ENCODE data around the gene PARVB. TPM values are rescaled to one million over a fixed set of nuclear protein-coding genes. Genes with fewer than 3 reads are reported as not detected.

PARVB gene
- total RNA-seq, 4 donors from 2014 or later: 33.5 to 73.5 (median 41.5) TPM

DNA sequence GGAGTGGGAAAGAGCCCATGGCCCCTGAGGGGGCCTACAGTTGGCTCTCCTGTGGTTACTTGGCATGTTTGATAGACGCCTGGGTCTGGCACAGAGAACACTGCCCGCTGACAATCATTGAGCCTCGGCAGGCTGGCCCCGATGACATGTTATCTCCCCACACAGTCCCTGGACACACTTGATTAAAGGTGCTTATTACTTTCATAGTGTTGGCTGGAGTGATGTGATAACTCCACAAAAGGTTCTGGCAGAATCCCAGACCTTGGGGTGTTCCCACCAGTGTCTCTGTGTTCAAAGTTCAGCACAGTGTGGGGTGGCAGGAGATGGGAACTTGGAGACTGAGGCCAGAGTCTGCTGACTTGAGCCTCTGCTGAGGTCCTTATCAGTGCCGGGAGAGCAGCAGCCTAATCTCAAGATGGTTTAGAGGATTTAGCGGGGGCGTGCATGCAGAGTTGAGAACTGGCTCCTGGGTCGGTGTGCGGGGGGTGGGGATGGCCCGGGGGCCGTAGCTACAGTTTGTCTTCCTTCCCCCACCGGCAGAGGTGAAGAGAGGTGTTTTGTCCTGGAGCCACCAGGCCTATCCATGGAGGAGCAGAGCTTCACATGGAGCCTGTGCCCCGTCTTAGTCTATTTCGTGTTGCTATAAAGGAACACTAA is 22.5 kb downstream of the PARVB start:
- peaks cover 0 to 5% (median 0%) of the 10 kb centered on the region in 4 donors for H3K4me1 ChIP-seq
- TF ChIP-seq EP300 (IDR thresholded peaks at IDR 0.05) (no peak), POLR2A (IDR thresholded peaks at IDR 0.05) (no peak)
- TF ChIP-seq, protein P1, sequence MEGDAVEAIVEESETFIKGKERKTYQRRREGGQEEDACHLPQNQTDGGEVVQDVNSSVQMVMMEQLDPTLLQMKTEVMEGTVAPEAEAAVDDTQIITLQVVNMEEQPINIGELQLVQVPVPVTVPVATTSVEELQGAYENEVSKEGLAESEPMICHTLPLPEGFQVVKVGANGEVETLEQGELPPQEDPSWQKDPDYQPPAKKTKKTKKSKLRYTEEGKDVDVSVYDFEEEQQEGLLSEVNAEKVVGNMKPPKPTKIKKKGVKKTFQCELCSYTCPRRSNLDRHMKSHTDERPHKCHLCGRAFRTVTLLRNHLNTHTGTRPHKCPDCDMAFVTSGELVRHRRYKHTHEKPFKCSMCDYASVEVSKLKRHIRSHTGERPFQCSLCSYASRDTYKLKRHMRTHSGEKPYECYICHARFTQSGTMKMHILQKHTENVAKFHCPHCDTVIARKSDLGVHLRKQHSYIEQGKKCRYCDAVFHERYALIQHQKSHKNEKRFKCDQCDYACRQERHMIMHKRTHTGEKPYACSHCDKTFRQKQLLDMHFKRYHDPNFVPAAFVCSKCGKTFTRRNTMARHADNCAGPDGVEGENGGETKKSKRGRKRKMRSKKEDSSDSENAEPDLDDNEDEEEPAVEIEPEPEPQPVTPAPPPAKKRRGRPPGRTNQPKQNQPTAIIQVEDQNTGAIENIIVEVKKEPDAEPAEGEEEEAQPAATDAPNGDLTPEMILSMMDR (IDR thresholded peaks at IDR 0.05): no peak
- H3K27ac ChIP-seq: no peak overlapping the region
- H3K36me3 ChIP-seq: peaks cover 0 to 4% (median 0%) of the 10 kb centered on the region in 3 donors
- WGBS, 2 donors: 76 to 91% methylated on average over 13 to 14 of the region's 14 CpGs
- H3K27me3 ChIP-seq: no peaks in the 10 kb centered on the region
- no peaks in the 10 kb centered on the region for H3K9me3 ChIP-seq
- DNase-seq (ENCODE audit: low spot score in 2 of 2): no peak
- no peak overlapping the region for H3K4me3 ChIP-seq

DNA sequence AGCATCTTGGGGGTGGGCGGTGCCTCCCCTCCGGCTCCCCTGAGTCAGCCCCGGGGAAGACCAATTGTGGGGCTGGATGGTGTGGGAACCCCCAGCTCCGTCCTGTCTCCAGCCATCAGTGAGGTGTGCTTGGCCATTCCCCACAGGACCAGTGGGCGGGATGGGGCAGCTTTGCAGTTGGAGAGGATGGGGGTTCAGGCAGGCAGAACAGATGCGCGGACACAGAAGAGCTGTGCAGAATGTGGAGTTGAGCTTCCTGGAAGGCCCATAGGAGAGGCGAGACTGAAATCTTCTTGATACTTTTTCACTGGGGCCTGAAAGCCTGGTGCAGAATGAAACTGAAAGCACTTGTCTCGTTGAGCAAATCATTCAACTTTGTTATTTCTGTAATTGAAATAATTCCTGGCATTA is 23.8 kb downstream of the PARVB start:
- Histone ChIP-seq H3K9me3 (no peaks in the 10 kb centered on the region), H3K36me3 (peaks cover 0 to 4% (median 0%) of the 10 kb centered on the region in 3 donors), H3K4me3 (no peak overlapping the region), H3K27me3 (no peaks in the 10 kb centered on the region), H3K4me1 (peaks cover 0 to 5% (median 0%) of the 10 kb centered on the region in 4 donors), H3K27ac (no peak overlapping the region)
- no peak for DNase-seq (ENCODE audit: low spot score in 2 of 2)
- 85 to 88% methylated on average over 9 of the region's 9 CpGs for WGBS, 2 donors
- TF ChIP-seq POLR2A (IDR thresholded peaks at IDR 0.05) (no peak), EP300 (IDR thresholded peaks at IDR 0.05) (no peak)
- TF ChIP-seq, protein P1 (IDR thresholded peaks at IDR 0.05): no peak

- Histone ChIP-seq H3K27me3 (no peaks in the 10 kb centered on the region), H3K27ac (no peak overlapping the region), H3K9me3 (no peaks in the 10 kb centered on the region), H3K36me3 (peaks cover 0 to 4% (median 0%) of the 10 kb centered on the region in 3 donors), H3K4me1 (peaks cover 0 to 5% (median 0%) of the 10 kb centered on the region in 4 donors), H3K4me3 (no peak overlapping the region)
- DNase-seq (ENCODE audit: low spot score in 2 of 2): no peak
- TF ChIP-seq POLR2A (IDR thresholded peaks at IDR 0.05) (no peak), EP300 (IDR thresholded peaks at IDR 0.05) (no peak)
- TF ChIP-seq, protein P1 (IDR thresholded peaks at IDR 0.05): no peak
- 59 to 62% methylated on average over 20 of the region's 20 CpGs for WGBS, 2 donors
Measured at GRCh38 chr22:44049486-44050231, 25.6 kb downstream of the PARVB start.

GRCh38 chr22:44050766-44051355 is 26.8 kb downstream of the PARVB start:
- Histone ChIP-seq H3K9me3 (no peaks in the 10 kb centered on the region), H3K4me3 (no peak overlapping the region), H3K4me1 (peaks cover 0 to 5% (median 0%) of the 10 kb centered on the region in 4 donors), H3K36me3 (peaks cover 0 to 4% (median 0%) of the 10 kb centered on the region in 3 donors), H3K27ac (no peak overlapping the region), H3K27me3 (no peaks in the 10 kb centered on the region)
- no peak for DNase-seq (ENCODE audit: low spot score in 2 of 2)
- 78 to 79% methylated on average over 13 of the region's 13 CpGs for WGBS, 2 donors
- TF ChIP-seq, protein P1 (IDR thresholded peaks at IDR 0.05): no peak
- no peak for TF ChIP-seq EP300 (IDR thresholded peaks at IDR 0.05)
- no peak for TF ChIP-seq POLR2A (IDR thresholded peaks at IDR 0.05)
